Measurements from ENCODE around the gene AMN.
"Not testable (repeated sequence)": the region's sequence is repeated elsewhere in the genome, so short reads cannot be mapped to it uniquely, and the experiment has no call there.

DNA sequence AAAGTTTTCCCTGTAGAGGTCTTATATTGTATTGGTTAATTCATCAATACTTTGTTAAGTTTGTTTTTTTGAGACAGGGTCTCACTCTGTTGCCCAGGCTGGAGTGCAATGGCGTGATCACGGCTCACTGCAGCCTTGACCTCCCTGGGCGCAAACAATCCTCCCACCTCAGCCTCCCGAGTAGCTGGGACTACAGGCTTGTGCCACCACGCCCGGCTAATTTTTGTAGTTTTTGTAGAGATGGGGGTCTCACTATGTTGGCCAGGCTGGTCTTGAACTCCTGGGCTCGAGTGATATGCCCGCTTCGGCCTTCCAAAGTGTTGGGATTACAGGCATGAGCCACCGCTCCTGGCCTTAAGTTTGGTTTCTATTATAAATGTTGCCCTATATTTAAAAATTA, 4.4 kb downstream of the AMN start:
- TF ChIP-seq CTCF, POLR2A (IDR thresholded peaks at IDR 0.05): not testable (repeated sequence)
